Neutrophil (primary cell): ENCODE data around the gene HJURP.

Experiments used
- H3K27ac ChIP-seq: fragments of 200-600 bp; sonication (generic); 2 replicates; pipeline ENCODE4 v1.5.1; 2016; ENCODE audit warnings: mild to moderate bottlenecking, moderate library complexity
- H3K27me3 ChIP-seq: fragments of 200-600 bp; sonication (generic); 2 replicates; pipeline ENCODE4 v1.6.0; 2016; ENCODE audit warnings: mild to moderate bottlenecking
- H3K36me3 ChIP-seq: fragments of 200-600 bp; sonication (generic); 2 replicates; pipeline ENCODE4 v1.5.1; 2017
- H3K4me1 ChIP-seq, 2 experiments: fragments of 200-600 bp in 1 of 2; sonication (generic) in 1 of 2; 1 replicate in 1 of 2; 2 replicates in 1 of 2; pipeline versions ENCODE4 v1.5.1 to v1.6.1; 2013 to 2016; ENCODE audit warnings: low read depth in 1 of 2, low read length in 1 of 2, mild to moderate bottlenecking in 1 of 2, moderate library complexity in 1 of 2; ENCODE audit not compliant: control insufficient read depth in 1 of 2, insufficient read depth in 1 of 2
- H3K4me3 ChIP-seq, 2 experiments: fragments of 200-600 bp in 1 of 2; sonication (generic) in 1 of 2; 1 replicate in 1 of 2; 2 replicates in 1 of 2; pipeline ENCODE4 v1.5.1; 2013 to 2016; ENCODE audit warnings: low read depth in 1 of 2, low read length in 1 of 2, mild to moderate bottlenecking in 1 of 2, moderate library complexity in 1 of 2
- H3K9me3 ChIP-seq: fragments of 200-600 bp; sonication (generic); 2 replicates; pipeline ENCODE4 v1.5.1; 2016
- CTCF ChIP-seq: fragments of 200-600 bp; sonication (generic); IDR thresholded peaks from 2 replicates; pipeline ENCODE4 v1.5.1; 2016; ENCODE audit warnings: antibody characterized with exemption

The HJURP gene

GRCh38 chr2:233844064-233844807 lies 10.1 kb downstream of the HJURP start:
- Histone ChIP-seq H3K4me3 (no peak overlapping the region), H3K9me3 (no peaks in the 10 kb centered on the region), H3K36me3 (peaks cover 80% of the 10 kb centered on the region), H3K4me1 (no peaks in the 10 kb centered on the region), H3K27me3 (no peaks in the 10 kb centered on the region), H3K27ac (no peak overlapping the region)
- no peak for TF ChIP-seq CTCF

- Histone ChIP-seq H3K4me3 (no peak overlapping the region), H3K4me1 (no peaks in the 10 kb centered on the region), H3K27me3 (no peaks in the 10 kb centered on the region), H3K27ac (no peak overlapping the region), H3K9me3 (no peaks in the 10 kb centered on the region), H3K36me3 (peaks cover 82% of the 10 kb centered on the region)
- no peak for TF ChIP-seq CTCF
Observed at GRCh38 chr2:233841183-233841582, 13.2 kb downstream of the HJURP start.

- H3K9me3 ChIP-seq: no peaks in the 10 kb centered on the region
- no peak for TF ChIP-seq CTCF
- no peaks in the 10 kb centered on the region for H3K4me1 ChIP-seq
- no peak overlapping the region for H3K27ac ChIP-seq
- H3K27me3 ChIP-seq: no peaks in the 10 kb centered on the region
- H3K36me3 ChIP-seq: peaks cover 89% of the 10 kb centered on the region
- H3K4me3 ChIP-seq: no peak overlapping the region
Observed at GRCh38 chr2:233840520-233840919, 13.8 kb downstream of the HJURP start.

GRCh38 chr2:233839447-233839820 lies 14.9 kb downstream of the HJURP start:
- Histone ChIP-seq H3K27me3 (no peaks in the 10 kb centered on the region), H3K4me3 (no peak overlapping the region), H3K36me3 (peaks cover 95% of the 10 kb centered on the region), H3K9me3 (no peaks in the 10 kb centered on the region), H3K27ac (no peak overlapping the region), H3K4me1 (no peaks in the 10 kb centered on the region)
- no peak for TF ChIP-seq CTCF

GRCh38 chr2:233838726-233839446 lies 15.4 kb downstream of the HJURP start:
- H3K27ac ChIP-seq: no peak overlapping the region
- H3K4me1 ChIP-seq: no peaks in the 10 kb centered on the region
- peaks cover 95% of the 10 kb centered on the region for H3K36me3 ChIP-seq
- no peaks in the 10 kb centered on the region for H3K9me3 ChIP-seq
- no peaks in the 10 kb centered on the region for H3K27me3 ChIP-seq
- no peak overlapping the region for H3K4me3 ChIP-seq
- no peak for TF ChIP-seq CTCF
